PC-3 (cell line): ENCODE measurements around the gene RFTN1. TPM values are rescaled to one million over a fixed set of nuclear protein-coding genes. Genes with fewer than 3 reads are reported as not detected.

Source experiments
- ATAC-seq: fragments of 200-7000 bp; cut with Tn5 transposase; 2 replicates; pipeline ENCODE4 v1.9.1; 2020; ENCODE audit warnings: mild to moderate bottlenecking, moderate library complexity
- BruUV-seq: library from RNA; stranded (reverse); fragments of 400-500 nt; replicated peaks from 2 replicates; lab custom pipeline; 2021; lab: Mats Ljungman, UMichigan
- CTCF ChIA-PET: fragments of 300-600 bp; sonication (Branson Sonifier 250); formaldehyde crosslinking; loops from one replicate; lab custom pipeline; 2022; ENCODE audit warnings: antibody characterized with exemption; lab: Charles Lee
- POLR2A ChIA-PET: fragments of 300-600 bp; sonication (Branson Sonifier 250); formaldehyde crosslinking; loops from one replicate; lab custom pipeline; 2022; ENCODE audit warnings: antibody characterized with exemption; ENCODE audit not compliant: unreplicated experiment; lab: Charles Lee
- DNase-seq: peaks from one replicate; pipeline ENCODE4 v3.0.0-alpha.2; 2015
- H2AFZ ChIP-seq: fragments of 300-600 bp; sonication (generic); 2 replicates; pipeline ENCODE4 v1.6.0; 2016; ENCODE audit warnings: antibody characterized with exemption, low read length
- H3F3A ChIP-seq: fragments of 300-600 bp; sonication (generic); one replicate; pipeline ENCODE4 v1.6.0; 2017; ENCODE audit warnings: antibody characterized with exemption, low read length, control low read depth, mild to moderate bottlenecking; ENCODE audit not compliant: unreplicated experiment
- H3K27ac ChIP-seq: fragments of 300-600 bp; sonication (generic); 2 replicates; pipeline ENCODE4 v1.5.1; 2016; ENCODE audit warnings: mild to moderate bottlenecking, low read length
- H3K27me3 ChIP-seq: fragments of 300-600 bp; sonication (generic); 2 replicates; pipeline ENCODE4 v1.6.1; 2016; ENCODE audit warnings: low read length, mixed read lengths
- H3K36me3 ChIP-seq: fragments of 300-600 bp; sonication (generic); 2 replicates; pipeline ENCODE4 v1.6.1; 2016; ENCODE audit warnings: low read depth, mixed run types, low read length, mixed read lengths
- H3K4me1 ChIP-seq: fragments of 300-600 bp; sonication (generic); 2 replicates; pipeline ENCODE4 v1.5.1; 2016; ENCODE audit warnings: low read length; ENCODE audit not compliant: insufficient read depth
- H3K4me2 ChIP-seq: fragments of 300-600 bp; sonication (generic); 2 replicates; pipeline ENCODE4 v1.6.0; 2016; ENCODE audit warnings: low read length
- H3K4me3 ChIP-seq: fragments of 300-600 bp; sonication (generic); 2 replicates; pipeline ENCODE4 v1.5.1; 2016; ENCODE audit warnings: mild to moderate bottlenecking, low read length, mixed read lengths
- H3K79me2 ChIP-seq: fragments of 300-600 bp; sonication (generic); 2 replicates; pipeline ENCODE4 v1.6.1; 2017; ENCODE audit warnings: low read length, mixed read lengths
- H3K9ac ChIP-seq: fragments of 300-600 bp; sonication (generic); 2 replicates; pipeline ENCODE4 v1.6.0; 2016; ENCODE audit warnings: mild to moderate bottlenecking, low read length
- H3K9me2 ChIP-seq: fragments of 300-600 bp; sonication (generic); replicated peaks from 2 replicates; pipeline ENCODE4 v1.6.1; 2016; ENCODE audit warnings: mixed run types, low read length, mixed read lengths
- H3K9me3 ChIP-seq: fragments of 300-600 bp; sonication (generic); 2 replicates; pipeline ENCODE4 v1.6.1; 2016; ENCODE audit warnings: low read length, mixed read lengths
- H4K20me1 ChIP-seq: fragments of 300-600 bp; sonication (generic); 2 replicates; pipeline ENCODE4 v1.6.1; 2016; ENCODE audit warnings: low read length, mixed read lengths
- EZH2 ChIP-seq: fragments of 300-600 bp; sonication (generic); IDR thresholded peaks from one replicate; pipeline ENCODE4 v1.6.1; 2017; ENCODE audit warnings: antibody characterized with exemption, mild to moderate bottlenecking, low read length; ENCODE audit not compliant: unreplicated experiment
- EZH2phosphoT487 ChIP-seq: fragments of 300-600 bp; sonication (generic); IDR thresholded peaks from 2 replicates; pipeline ENCODE4 v1.6.1; 2018; ENCODE audit warnings: mild to moderate bottlenecking, antibody characterized with exemption, low read length, borderline replicate concordance
- intact Hi-C: fragments of 100-400 bp; cut with micrococcal nuclease; formaldehyde crosslinking; loops from 2 replicates; pipeline ENCODE4 v1.9.0; 2023
- total RNA-seq: library from RNA; depleted of rRNA; stranded (reverse); fragments of >200 nt; gene quantifications from 2 replicates; pipeline ENCODE4 v1.2.3, GENCODE V29; 2014
- TF ChIP-seq, protein P1 (sequence below): fragments of 300-600 bp; sonication (generic); conservative IDR thresholded peaks from 2 replicates; pipeline ENCODE4 v1.5.1; 2017; ENCODE audit warnings: antibody characterized with exemption, low read depth, mild to moderate bottlenecking, low read length

The RFTN1 gene
- total RNA-seq, 1 experiment from 2014 or later = 9.7 TPM

DNA sequence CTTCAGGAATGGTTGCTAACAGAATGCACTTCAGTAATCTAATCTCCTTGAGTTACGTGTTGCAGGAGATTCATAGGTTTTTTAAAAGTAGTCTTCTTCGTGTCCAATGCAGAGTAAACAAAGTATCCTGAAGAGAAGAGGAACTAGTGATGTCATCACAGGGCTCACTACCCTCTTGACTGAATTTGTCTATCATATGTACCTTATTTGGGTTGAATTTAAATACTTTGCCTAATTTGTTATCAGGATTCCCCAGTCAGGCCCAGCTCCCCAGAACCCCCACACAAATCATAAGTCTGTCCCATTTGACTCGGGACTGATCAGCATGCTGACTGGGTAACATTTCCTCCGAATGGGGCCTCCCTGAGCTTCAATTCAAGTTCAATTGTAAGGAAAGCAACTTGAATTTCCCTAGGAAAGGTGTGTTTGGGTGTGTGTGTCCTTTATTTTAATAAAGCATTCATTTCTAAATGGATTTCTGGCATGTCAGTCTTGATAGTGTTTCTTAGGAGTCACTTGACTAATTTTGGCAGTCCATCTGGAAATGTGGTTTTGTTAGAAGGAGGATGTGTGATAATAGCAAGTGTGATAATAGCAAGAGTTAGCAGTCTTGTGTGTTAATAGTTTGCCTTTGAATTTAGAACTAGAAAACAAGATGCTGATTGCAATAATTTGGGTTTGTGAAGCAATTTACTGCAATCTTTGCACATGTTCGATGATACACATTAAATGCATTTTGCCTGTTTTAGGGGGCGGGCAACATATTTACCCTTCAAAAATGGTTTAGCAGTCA, 226.6 kb downstream of the RFTN1 start:
- Histone ChIP-seq H3K4me2 (no peak overlapping the region), H3K4me3 (no peak overlapping the region), H3K9ac (no peak overlapping the region), H3K27ac (no peak overlapping the region), H2AFZ (no peak overlapping the region), H3K4me1 (no peaks in the 10 kb centered on the region), H3K27me3 (no peaks in the 10 kb centered on the region), H3K9me3 (no peaks in the 10 kb centered on the region), H4K20me1 (no peaks in the 10 kb centered on the region), H3K36me3 (peaks cover 20% of the 10 kb centered on the region), H3K79me2 (no peaks in the 10 kb centered on the region), H3F3A (no peaks in the 10 kb centered on the region), H3K9me2 (no peaks in the 10 kb centered on the region)
- intact Hi-C loops = no loop called here
- TF ChIP-seq, protein P1, sequence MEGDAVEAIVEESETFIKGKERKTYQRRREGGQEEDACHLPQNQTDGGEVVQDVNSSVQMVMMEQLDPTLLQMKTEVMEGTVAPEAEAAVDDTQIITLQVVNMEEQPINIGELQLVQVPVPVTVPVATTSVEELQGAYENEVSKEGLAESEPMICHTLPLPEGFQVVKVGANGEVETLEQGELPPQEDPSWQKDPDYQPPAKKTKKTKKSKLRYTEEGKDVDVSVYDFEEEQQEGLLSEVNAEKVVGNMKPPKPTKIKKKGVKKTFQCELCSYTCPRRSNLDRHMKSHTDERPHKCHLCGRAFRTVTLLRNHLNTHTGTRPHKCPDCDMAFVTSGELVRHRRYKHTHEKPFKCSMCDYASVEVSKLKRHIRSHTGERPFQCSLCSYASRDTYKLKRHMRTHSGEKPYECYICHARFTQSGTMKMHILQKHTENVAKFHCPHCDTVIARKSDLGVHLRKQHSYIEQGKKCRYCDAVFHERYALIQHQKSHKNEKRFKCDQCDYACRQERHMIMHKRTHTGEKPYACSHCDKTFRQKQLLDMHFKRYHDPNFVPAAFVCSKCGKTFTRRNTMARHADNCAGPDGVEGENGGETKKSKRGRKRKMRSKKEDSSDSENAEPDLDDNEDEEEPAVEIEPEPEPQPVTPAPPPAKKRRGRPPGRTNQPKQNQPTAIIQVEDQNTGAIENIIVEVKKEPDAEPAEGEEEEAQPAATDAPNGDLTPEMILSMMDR = no peak
- TF ChIP-seq EZH2phosphoT487 (no peak), EZH2 (no peak)
- POLR2A ChIA-PET = no interaction called here
- CTCF ChIA-PET = no interaction called here
- BruUV-seq = no TSS peak
- DNase-seq (no peak), ATAC-seq (no peak)

DNA sequence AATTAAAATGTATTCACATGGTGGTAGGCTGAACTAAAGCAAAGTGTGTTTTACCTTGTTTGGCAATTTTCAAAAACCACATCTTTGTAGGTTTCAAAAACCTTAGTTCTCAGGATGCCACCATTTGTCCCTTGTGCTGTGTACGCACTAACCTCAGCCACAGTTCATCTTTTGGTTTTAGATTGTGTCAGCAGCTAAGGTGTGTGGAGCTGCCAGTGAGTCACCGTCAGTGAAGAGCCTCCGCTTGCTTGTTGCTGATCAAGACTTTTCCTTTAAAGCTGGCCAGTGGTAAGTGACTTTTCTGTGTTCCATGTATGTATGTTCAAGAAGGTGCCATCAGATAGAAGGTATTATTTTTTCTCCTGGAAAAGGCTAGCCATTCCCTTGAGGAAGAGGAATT, 227.3 kb downstream of the RFTN1 start:
- Histone ChIP-seq H3K4me1 (no peaks in the 10 kb centered on the region), H3K4me3 (no peak overlapping the region), H2AFZ (no peak overlapping the region), H3K9me3 (no peaks in the 10 kb centered on the region), H3K27ac (no peak overlapping the region), H3K36me3 (peaks cover 17% of the 10 kb centered on the region), H4K20me1 (no peaks in the 10 kb centered on the region), H3K4me2 (no peak overlapping the region), H3K9me2 (no peaks in the 10 kb centered on the region), H3K27me3 (no peaks in the 10 kb centered on the region), H3F3A (no peaks in the 10 kb centered on the region), H3K79me2 (no peaks in the 10 kb centered on the region), H3K9ac (no peak overlapping the region)
- POLR2A ChIA-PET = no interaction called here
- CTCF ChIA-PET = no interaction called here
- intact Hi-C loops = no loop called here
- no peak for TF ChIP-seq EZH2
- no peak for ATAC-seq
- BruUV-seq = no TSS peak
- no peak for DNase-seq

DNA sequence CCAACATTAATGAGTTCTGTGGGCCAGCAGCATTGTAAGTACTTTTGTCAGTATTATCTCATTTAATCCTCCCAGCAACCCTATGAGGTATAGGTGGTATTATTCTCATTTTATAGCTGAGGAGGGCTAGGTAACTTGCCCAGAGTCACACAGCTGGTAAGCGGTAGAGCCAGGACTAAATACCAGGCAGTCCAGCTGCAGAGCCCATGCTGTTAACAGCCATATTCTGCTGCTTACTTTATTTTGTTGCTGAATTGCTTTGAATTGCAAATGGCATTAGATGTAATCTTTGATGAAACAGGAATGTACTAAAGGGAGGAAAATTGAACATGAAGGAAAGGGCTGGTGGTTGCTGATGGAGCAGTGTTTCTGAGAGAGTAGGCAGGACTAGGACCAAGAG, 228.9 kb downstream of the RFTN1 start:
- H3K4me2 ChIP-seq = no peak overlapping the region
- peaks cover 12% of the 10 kb centered on the region; the same call in 1 of the 2 replicates for H3K36me3 ChIP-seq
- intact Hi-C loops = no loop called here
- no peaks in the 10 kb centered on the region for H3K79me2 ChIP-seq
- CTCF ChIA-PET = no interaction called here
- no peaks in the 10 kb centered on the region for H3K27me3 ChIP-seq
- H3K4me1 ChIP-seq = no peaks in the 10 kb centered on the region
- H4K20me1 ChIP-seq = no peaks in the 10 kb centered on the region
- no peak overlapping the region for H3K4me3 ChIP-seq
- no peak overlapping the region for H3K27ac ChIP-seq
- H3K9me2 ChIP-seq = no peaks in the 10 kb centered on the region
- H3K9me3 ChIP-seq = no peaks in the 10 kb centered on the region
- DNase-seq (no peak), ATAC-seq (no peak)
- no peak overlapping the region for H3K9ac ChIP-seq
- TF ChIP-seq, protein P1 = no peak
- TF ChIP-seq EZH2phosphoT487 (no peak), EZH2 (no peak)
- H3F3A ChIP-seq = no peaks in the 10 kb centered on the region
- no peak overlapping the region for H2AFZ ChIP-seq
- POLR2A ChIA-PET = no interaction called here
- no TSS peak for BruUV-seq
